HepG2 (cell line): ENCODE measurements around the gene ARHGEF39. TPM values are rescaled to one million over a fixed set of nuclear protein-coding genes. Genes with fewer than 3 reads are reported as not detected.
"Not testable (repeated sequence)": the region's sequence is repeated elsewhere in the genome, so short reads cannot be mapped to it uniquely, and the experiment has no call there.

Source experiments
- ATAC-seq: fragments of 200-7000 bp; cut with Tn5 transposase; 3 replicates; pipeline ENCODE4 v1.9.1; 2020; ENCODE audit warnings: mild to moderate bottlenecking, moderate library complexity
- BruUV-seq: library from RNA; stranded (reverse); fragments of 400-500 nt; replicated peaks from 2 replicates; lab custom pipeline; 2021; lab: Mats Ljungman, UMichigan
- CTCF ChIA-PET: fragments of 300-600 bp; formaldehyde crosslinking; extraction: SDS; loops from one replicate; lab custom pipeline; 2021; ENCODE audit warnings: low total read pairs, inconsistent platforms, low intra/inter-chr PET ratio; lab: Yijun Ruan, JAX
- POLR2A ChIA-PET: fragments of 350-600 bp; sonication (Branson Sonifier 250); formaldehyde crosslinking; loops from one replicate; lab custom pipeline; 2020; ENCODE audit warnings: antibody characterized with exemption, inconsistent platforms; lab: Yijun Ruan, JAX
- DNase-seq: peaks from one replicate; pipeline ENCODE4 v3.0.0-alpha.2; 2015; ENCODE audit warnings: low spot score
- FAIRE-seq: peaks from 3 replicates; lab custom pipeline; 2011; peaks lifted over from hg19 to GRCh38; lab: Jason Lieb, UNC
- H2AFZ ChIP-seq: one replicate; pipeline ENCODE4 v1.6.1; 2011; ENCODE audit warnings: low read length, inconsistent platforms
- H3K27ac ChIP-seq: fragments of 300-600 bp; 3 replicates; pipeline ENCODE4 v1.8.0; 2011; ENCODE audit warnings: mixed run types, mild to moderate bottlenecking, mixed read lengths, low read length, inconsistent platforms; ENCODE audit not compliant: insufficient read depth; ENCODE audit errors: extremely low read length
- H3K27me3 ChIP-seq, 2 experiments: fragments of 200-600 bp in 1 of 2; 2 replicates in 1 of 2; 3 replicates in 1 of 2; pipeline versions ENCODE4 v1.6.0 to v1.8.0; 2011; ENCODE audit warnings: low read length in 2 of 2, mild to moderate bottlenecking in 2 of 2, moderate library complexity in 2 of 2, inconsistent platforms in 1 of 2; ENCODE audit not compliant: insufficient read depth in 2 of 2, control insufficient read depth in 1 of 2
- H3K36me3 ChIP-seq, 2 experiments: fragments of 200-600 bp in 1 of 2; replicated peaks in 1 of 2; 2 replicates in 1 of 2; 3 replicates in 1 of 2; pipeline versions ENCODE4 v1.5.1 to v1.8.0; 2011; ENCODE audit warnings: low read length in 2 of 2, inconsistent platforms in 1 of 2; ENCODE audit not compliant: insufficient read depth in 2 of 2, control insufficient read depth in 1 of 2
- H3K4me1 ChIP-seq: 2 replicates; pipeline ENCODE4 v1.5.1; 2012; ENCODE audit warnings: low read length, inconsistent platforms; ENCODE audit not compliant: insufficient read depth
- H3K4me2 ChIP-seq: 2 replicates; pipeline ENCODE4 v1.6.0; 2011; ENCODE audit warnings: low read depth, low read length, inconsistent platforms
- H3K4me3 ChIP-seq, 3 experiments: fragments of 200-600 bp in 1 of 3; sonication (generic), shearing (Covaris generic) in 1 of 3; replicated peaks in 1 of 3; 2 replicates each; pipeline ENCODE4 v1.5.1; 2011 to 2016; ENCODE audit warnings: low read length in 3 of 3, inconsistent platforms in 2 of 3, low read depth in 2 of 3, mild to moderate bottlenecking in 2 of 3, control low read depth in 1 of 3, mixed read lengths in 1 of 3; ENCODE audit not compliant: insufficient read depth in 1 of 3
- H3K79me2 ChIP-seq: one replicate; pipeline ENCODE4 v1.6.1; 2011; ENCODE audit warnings: low read length, inconsistent platforms; ENCODE audit not compliant: insufficient read depth
- H3K9ac ChIP-seq: 2 replicates; pipeline ENCODE4 v1.6.0; 2011; ENCODE audit warnings: mild to moderate bottlenecking, low read depth, low read length, inconsistent platforms; ENCODE audit not compliant: insufficient read depth
- H3K9me3 ChIP-seq: 2 replicates; pipeline ENCODE4 v1.5.1; 2012; ENCODE audit warnings: mild to moderate bottlenecking, low read length
- H4K20me1 ChIP-seq: 2 replicates; pipeline ENCODE4 v1.6.0; 2011; ENCODE audit warnings: inconsistent platforms, mild to moderate bottlenecking, low read length, moderate library complexity; ENCODE audit not compliant: insufficient read depth
- GMEB1 ChIP-seq: sonication (generic); formaldehyde crosslinking; IDR thresholded peaks from 2 replicates; pipeline ENCODE4 v1.5.1; 2020; ENCODE audit warnings: missing genetic modification reagents, mild to moderate bottlenecking, borderline replicate concordance
- HNF1A ChIP-seq, 2 experiments: sonication (generic) in 1 of 2; formaldehyde crosslinking in 1 of 2; IDR thresholded peaks; 2 replicates each; pipeline versions ENCODE4 v1.4.0 to v1.6.1; 2016 to 2020; ENCODE audit warnings: borderline replicate concordance in 1 of 2, low read depth in 1 of 2, mild to moderate bottlenecking in 1 of 2, missing genetic modification reagents in 1 of 2
- PRPF4 ChIP-seq: fragments of 200-400 bp; formaldehyde crosslinking; IDR thresholded peaks from 2 replicates; pipeline ENCODE4 v1.6.1; 2016; ENCODE audit warnings: low read length, low read depth; ENCODE audit not compliant: poor library complexity, severe bottlenecking
- STAG1 ChIP-seq: sonication (generic); formaldehyde crosslinking; IDR thresholded peaks from 2 replicates; pipeline ENCODE4 v1.4.0; 2020; ENCODE audit warnings: missing genetic modification reagents
- ZNF883 ChIP-seq: sonication (generic); formaldehyde crosslinking; IDR thresholded peaks from 2 replicates; pipeline ENCODE4 v1.5.1; 2020; ENCODE audit warnings: mild to moderate bottlenecking, missing genetic modification reagents; ENCODE audit errors: not compliant biosample characterization
- WGBS: methylation state at CpG from one replicate; pipeline ENCODE4 v1.1.6; 2017; ENCODE audit warnings: low lambda C conversion rate; 5-methylcytosine and 5-hydroxymethylcytosine counted together
- in situ Hi-C: cut with HindIII; loops from 2 replicates; pipeline ENCODE4 v1.10.0; 2017; ENCODE audit warnings: low pct_unique_long_range_greater_than_20kb; ENCODE audit not compliant: extremely low pct_ligation_motif_present
- intact Hi-C: fragments of 100-400 bp; cut with micrococcal nuclease; formaldehyde crosslinking; loops from one replicate; pipeline ENCODE4 v1.10.0; 2022; ENCODE audit not compliant: unreplicated experiment
- polyA plus RNA-seq, 8 experiments: library from polyadenylated mRNA; depleted of rRNA in 3 of 8; stranded (reverse) in 7 of 8; unstranded in 1 of 8; fragments of >200 nt; fragmentation: Illumina TruSeq in 4 of 8; extraction: Trizol in 4 of 8; gene quantifications; 2 replicates each; pipeline versions ENCODE4 v1.2.1 to v1.2.3, GENCODE V29; 2011 to 2016; ENCODE audit warnings: low read depth in 4 of 8, missing spikeins in 1 of 8, mixed read lengths in 1 of 8; ENCODE audit not compliant: insufficient read depth in 1 of 8
- total RNA-seq, 5 experiments: library from RNA; depleted of rRNA; stranded (reverse); fragments of >200 nt; fragmentation: Illumina TruSeq; extraction: Trizol; gene quantifications; 2 replicates each; pipeline ENCODE4 v1.2.3, GENCODE V29; 2016; ENCODE audit warnings: low read depth in 1 of 5

Gene ARHGEF39
- total and polyA plus RNA-seq, 2 of the 13 experiments (the other 11 are each of a cell fraction or from before 2014, with no cell fraction given), result 11.2 to 12.3 TPM

GRCh38 chr9:35643046-35643445, 21.9 kb downstream of the ARHGEF39 start:
- H3K4me1 ChIP-seq, result peaks cover 18% of the 10 kb centered on the region
- H3K27ac ChIP-seq, result no peak overlapping the region
- H2AFZ ChIP-seq, result no peak overlapping the region
- no peak overlapping the region for H3K9ac ChIP-seq
- H3K36me3 ChIP-seq, result no peaks in the 10 kb centered on the region
- in situ Hi-C loops (no loop called here), intact Hi-C loops (loop anchor here (10.0 kb wide), 2 partner anchors 52 to 242 kb away; no protein-coding TSS in a partner anchor)
- BruUV-seq, result no TSS peak
- ATAC-seq (no peak), FAIRE-seq (no peak), DNase-seq (no peak)
- peaks cover 0 to 5% of the 10 kb centered on the region in 2 experiments; a peak in 2 of 5 replicates for H3K27me3 ChIP-seq
- no peaks in the 10 kb centered on the region for H4K20me1 ChIP-seq
- H3K4me3 ChIP-seq, result no peak overlapping the region
- ChIA-PET CTCF (no interaction called here), POLR2A (no interaction called here)
- no peaks in the 10 kb centered on the region for H3K79me2 ChIP-seq
- H3K4me2 ChIP-seq, result no peak overlapping the region
- no peak for TF ChIP-seq PRPF4
- no peak for TF ChIP-seq ZNF883 (CRISPR knock-in tag)
- no peak for TF ChIP-seq HNF1A (IDR thresholded peaks at IDR 0.05; ENCODE audit: low read depth)
- no peak for TF ChIP-seq HNF1A (CRISPR knock-in tag; IDR thresholded peaks at IDR 0.05; ENCODE audit: borderline replicate concordance)
- no peak for TF ChIP-seq GMEB1 (CRISPR knock-in tag)
- no peak for TF ChIP-seq STAG1 (CRISPR knock-in tag)
- H3K9me3 ChIP-seq, result no peaks in the 10 kb centered on the region
- 86% methylated on average over 7 of the region's 12 CpGs for WGBS

- FAIRE-seq, H3K9me3 ChIP-seq, in situ Hi-C loops, POLR2A ChIA-PET, H3K4me3 ChIP-seq, H3K4me2 ChIP-seq, DNase-seq, BruUV-seq, CTCF ChIA-PET, H2AFZ ChIP-seq, H3K4me1 ChIP-seq, H3K27ac ChIP-seq, ATAC-seq, H4K20me1 ChIP-seq, H3K36me3 ChIP-seq, H3K79me2 ChIP-seq, H3K27me3 ChIP-seq, H3K9ac ChIP-seq: not testable (repeated sequence)
- WGBS, result 95% methylated on average over 3 of the region's 3 CpGs
- intact Hi-C loops, result loop anchor here (10.0 kb wide), 2 partner anchors 53 to 243 kb away; no protein-coding TSS in a partner anchor
Measured at GRCh38 chr9:35641478-35641877, 23.5 kb downstream of the ARHGEF39 start.
